Body of pancreas (tissue), 4 donors: ENCODE data around the gene RASSF5.

Source experiments
- CTCF ChIP-seq, 7 experiments: fragments of 450-650 bp in 4 of 7; fragments of 200-600 bp in 3 of 7; sonication (generic) in 3 of 7; IDR thresholded peaks; one replicate each; pipeline ENCODE4 v1.5.1; 2016 to 2019; ENCODE audit warnings: antibody characterized with exemption in 7 of 7
- POLR2A ChIP-seq, 3 donors: fragments of 450-650 bp; IDR thresholded peaks; one replicate each; pipeline ENCODE4 v1.6.1; 2016; ENCODE audit warnings: antibody characterized with exemption in 3 of 3, mild to moderate bottlenecking in 2 of 3

DNA sequence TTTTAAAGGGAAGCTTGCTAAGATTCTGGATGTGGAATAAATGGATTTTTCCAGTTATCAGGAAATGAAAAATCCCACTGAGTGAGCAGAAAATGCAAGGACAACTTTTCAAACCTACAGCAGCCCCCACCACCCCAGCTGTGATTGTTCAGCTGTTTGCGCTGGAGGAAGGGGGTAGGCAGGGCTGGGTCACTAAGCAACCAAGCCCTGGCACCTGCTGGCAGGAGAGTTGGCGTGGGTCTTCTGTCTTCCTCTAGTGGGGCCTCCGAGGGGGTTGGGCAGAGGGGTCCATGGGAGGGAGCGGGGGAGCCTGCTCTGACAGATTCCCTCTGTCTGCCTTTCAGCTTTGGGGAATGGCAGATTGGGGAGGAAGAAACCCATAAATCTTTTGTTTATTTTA is 59.7 kb downstream of the RASSF5 start:
- TF ChIP-seq POLR2A (IDR thresholded peaks at IDR 0.05), result no peak
- no peak for TF ChIP-seq CTCF (IDR thresholded peaks at IDR 0.05)
